Neuronal stem cell (in vitro differentiated cells): ENCODE data around the gene SORCS3.

Experiments used
- DNase-seq: peaks from one replicate; pipeline ENCODE4 v3.0.0-alpha.2; 2013; ENCODE audit warnings: low spot score
- H2AFZ ChIP-seq: one replicate; pipeline ENCODE4 v1.6.1; 2013; ENCODE audit warnings: mild to moderate bottlenecking, low read length, inconsistent platforms
- H2AK5ac ChIP-seq: 2 replicates; pipeline ENCODE4 v1.6.1; 2013; ENCODE audit warnings: low read depth, mild to moderate bottlenecking, inconsistent platforms, low read length, moderate library complexity, mixed read lengths
- H2BK120ac ChIP-seq: 2 replicates; pipeline ENCODE4 v1.6.1; 2013; ENCODE audit warnings: low read depth, mild to moderate bottlenecking, inconsistent platforms, low read length, moderate library complexity, mixed read lengths
- H2BK12ac ChIP-seq: one replicate; pipeline ENCODE4 v1.6.1; 2013; ENCODE audit warnings: low read length, inconsistent platforms
- H2BK15ac ChIP-seq: 2 replicates; pipeline ENCODE4 v1.6.1; 2013; ENCODE audit warnings: mild to moderate bottlenecking, low read length, inconsistent platforms, mixed read lengths
- H2BK5ac ChIP-seq: one replicate; pipeline ENCODE4 v1.6.1; 2013; ENCODE audit warnings: inconsistent platforms, mild to moderate bottlenecking, low read length, moderate library complexity
- H3K14ac ChIP-seq: one replicate; pipeline ENCODE4 v1.6.1; 2013; ENCODE audit warnings: low read length, inconsistent platforms
- H3K18ac ChIP-seq: 2 replicates; pipeline ENCODE4 v1.6.1; 2013; ENCODE audit warnings: low read length, inconsistent platforms
- H3K23ac ChIP-seq: 2 replicates; pipeline ENCODE4 v1.6.1; 2013; ENCODE audit warnings: low read depth, mild to moderate bottlenecking, mixed read lengths, low read length, inconsistent platforms; ENCODE audit not compliant: poor library complexity
- H3K27ac ChIP-seq: replicated peaks from 3 replicates; pipeline ENCODE4 v1.5.1; 2013; ENCODE audit warnings: low read length, inconsistent platforms
- H3K27me3 ChIP-seq, 3 experiments: 2 replicates each; pipeline ENCODE4 v1.6.1; 2013; ENCODE audit warnings: low read length in 3 of 3, mild to moderate bottlenecking in 2 of 3, inconsistent platforms in 1 of 3, low read depth in 1 of 3, mixed read lengths in 1 of 3, moderate library complexity in 1 of 3; ENCODE audit not compliant: control insufficient read depth in 3 of 3, insufficient read depth in 3 of 3
- H3K36me3 ChIP-seq, 2 donors: replicated peaks in 1 of 2; 2 replicates each; pipeline ENCODE4 v1.6.1; 2013; ENCODE audit warnings: low read length in 2 of 2; ENCODE audit not compliant: control insufficient read depth in 2 of 2, insufficient read depth in 2 of 2
- H3K4ac ChIP-seq: 2 replicates; pipeline ENCODE4 v1.6.1; 2013; ENCODE audit warnings: inconsistent platforms, mild to moderate bottlenecking, low read length, moderate library complexity
- H3K4me1 ChIP-seq, 2 donors: 1 replicate in 1 of 2; 2 replicates in 1 of 2; pipeline ENCODE4 v1.6.1; 2013; ENCODE audit warnings: low read length in 2 of 2, low read depth in 1 of 2; ENCODE audit not compliant: control insufficient read depth in 2 of 2, insufficient read depth in 1 of 2
- H3K4me2 ChIP-seq: one replicate; pipeline ENCODE4 v1.6.1; 2013; ENCODE audit warnings: mild to moderate bottlenecking, low read length, inconsistent platforms; ENCODE audit not compliant: insufficient read depth, poor library complexity, severe bottlenecking
- H3K4me3 ChIP-seq, 2 donors: 2 replicates each; pipeline ENCODE4 v1.5.1; 2013; ENCODE audit warnings: low read length in 2 of 2, mild to moderate bottlenecking in 2 of 2, inconsistent platforms in 1 of 2, moderate library complexity in 1 of 2
- H3K79me1 ChIP-seq: one replicate; pipeline ENCODE4 v1.6.1; 2013; ENCODE audit warnings: low read depth, mild to moderate bottlenecking, inconsistent platforms, low read length, moderate library complexity
- H3K9ac ChIP-seq: one replicate; pipeline ENCODE4 v1.6.1; 2013; ENCODE audit warnings: mild to moderate bottlenecking, low read depth, low read length, inconsistent platforms; ENCODE audit not compliant: poor library complexity
- H3K9me3 ChIP-seq, 2 donors: replicated peaks in 1 of 2; 2 replicates each; pipeline versions ENCODE3 to v1.6.1; 2013; ENCODE audit warnings: low read length in 2 of 2, mild to moderate bottlenecking in 2 of 2, inconsistent platforms in 1 of 2, low read depth in 1 of 2, mixed read lengths in 1 of 2, moderate library complexity in 1 of 2; ENCODE audit not compliant: control insufficient read depth in 2 of 2, insufficient read depth in 1 of 2
- H4K8ac ChIP-seq: one replicate; pipeline ENCODE4 v1.6.1; 2013; ENCODE audit warnings: low read depth, mild to moderate bottlenecking, inconsistent platforms, low read length, moderate library complexity
- H4K91ac ChIP-seq: one replicate; pipeline ENCODE4 v1.6.1; 2013; ENCODE audit warnings: low read length, low read depth, mild to moderate bottlenecking, inconsistent platforms; ENCODE audit not compliant: poor library complexity
- WGBS, 2 donors: extraction: QIAGEN DNeasy Blood & Tissue Kit; methylation state at CpG; one replicate each; pipeline ENCODE4 v1.1.7; 2013; ENCODE audit warnings: missing lambda C conversion rate in 2 of 2, mixed read lengths in 1 of 2; ENCODE audit not compliant: insufficient read length in 2 of 2, insufficient replicate concordance in 1 of 2; ENCODE audit errors: extremely low coverage in 2 of 2; 5-methylcytosine and 5-hydroxymethylcytosine counted together

SORCS3 gene

GRCh38 chr10:105025092-105025491 lies 384.0 kb downstream of the SORCS3 start:
- H3K18ac ChIP-seq = no peak overlapping the region
- H2BK12ac ChIP-seq = no peak overlapping the region
- H3K14ac ChIP-seq = no peak overlapping the region
- H3K23ac ChIP-seq = no peak overlapping the region
- H3K9me3 ChIP-seq = no peaks in the 10 kb centered on the region
- no peak overlapping the region for H3K4ac ChIP-seq
- no peak overlapping the region for H2AFZ ChIP-seq
- no peak overlapping the region for H4K91ac ChIP-seq
- no peaks in the 10 kb centered on the region for H3K27me3 ChIP-seq
- H3K9ac ChIP-seq = no peak overlapping the region
- H3K4me3 ChIP-seq = no peak overlapping the region
- H3K4me2 ChIP-seq = no peak overlapping the region
- H3K79me1 ChIP-seq = no peaks in the 10 kb centered on the region
- no peak for DNase-seq
- H2BK15ac ChIP-seq = no peak overlapping the region
- H3K4me1 ChIP-seq = peaks cover 0 to 10% of the 10 kb centered on the region in 2 donors
- no peak overlapping the region for H4K8ac ChIP-seq
- no peak overlapping the region for H2AK5ac ChIP-seq
- H2BK5ac ChIP-seq = no peak overlapping the region
- no peaks in the 10 kb centered on the region for H3K36me3 ChIP-seq
- no peak overlapping the region for H3K27ac ChIP-seq
- no CpG with 5 or more reads among the region's 1 CpG for WGBS, 2 donors
- H2BK120ac ChIP-seq = no peak overlapping the region

- H3K18ac ChIP-seq = no peak overlapping the region
- H2AK5ac ChIP-seq = no peak overlapping the region
- H2BK5ac ChIP-seq = no peak overlapping the region
- no peak overlapping the region for H2BK120ac ChIP-seq
- H3K4ac ChIP-seq = no peak overlapping the region
- DNase-seq = no peak
- no peak overlapping the region for H4K8ac ChIP-seq
- no peaks in the 10 kb centered on the region for H3K36me3 ChIP-seq
- H3K4me3 ChIP-seq = no peak overlapping the region
- H3K14ac ChIP-seq = no peak overlapping the region
- H4K91ac ChIP-seq = no peak overlapping the region
- WGBS, 2 donors = no CpG with 5 or more reads among the region's 5 CpGs
- H3K27me3 ChIP-seq = no peaks in the 10 kb centered on the region
- H3K79me1 ChIP-seq = no peaks in the 10 kb centered on the region
- H3K9ac ChIP-seq = no peak overlapping the region
- H2BK12ac ChIP-seq = no peak overlapping the region
- H3K4me1 ChIP-seq = peaks cover 0 to 10% of the 10 kb centered on the region in 2 donors
- no peak overlapping the region for H2AFZ ChIP-seq
- H2BK15ac ChIP-seq = no peak overlapping the region
- H3K4me2 ChIP-seq = no peak overlapping the region
- H3K23ac ChIP-seq = no peak overlapping the region
- H3K27ac ChIP-seq = no peak overlapping the region
- H3K9me3 ChIP-seq = no peaks in the 10 kb centered on the region
Measured at GRCh38 chr10:105026566-105026965, 385.5 kb downstream of the SORCS3 start.

GRCh38 chr10:105029286-105029685 lies 388.2 kb downstream of the SORCS3 start:
- Histone ChIP-seq H3K4me1 (peaks cover 0 to 2% of the 10 kb centered on the region in 2 donors), H3K18ac (no peak overlapping the region), H2AK5ac (no peak overlapping the region), H2AFZ (no peak overlapping the region), H2BK12ac (no peak overlapping the region), H2BK120ac (no peak overlapping the region), H3K23ac (no peak overlapping the region), H3K4ac (no peak overlapping the region), H3K4me2 (no peak overlapping the region), H3K9me3 (no peaks in the 10 kb centered on the region), H3K4me3 (no peak overlapping the region), H4K8ac (no peak overlapping the region), H3K36me3 (no peaks in the 10 kb centered on the region), H3K14ac (no peak overlapping the region), H2BK15ac (no peak overlapping the region), H3K79me1 (no peaks in the 10 kb centered on the region), H3K9ac (no peak overlapping the region), H2BK5ac (no peak overlapping the region), H3K27ac (no peak overlapping the region), H4K91ac (no peak overlapping the region), H3K27me3 (no peaks in the 10 kb centered on the region)
- WGBS, 2 donors = no CpG with 5 or more reads among the region's 1 CpG
- DNase-seq = no peak

GRCh38 chr10:105037022-105037421 lies 395.9 kb downstream of the SORCS3 start:
- H3K23ac ChIP-seq = no peak overlapping the region
- no peak for DNase-seq

More at GRCh38 chr10:105037022-105037421, 395.9 kb downstream of the SORCS3 start:
- H3K4me2 ChIP-seq = no peak overlapping the region
- H2AFZ ChIP-seq = no peak overlapping the region
- no peak overlapping the region for H3K9ac ChIP-seq
- no peak overlapping the region for H3K27ac ChIP-seq
- no peak overlapping the region for H3K18ac ChIP-seq
- no peaks in the 10 kb centered on the region for H3K4me1 ChIP-seq
- no peak overlapping the region for H3K14ac ChIP-seq
- no peak overlapping the region for H3K4ac ChIP-seq
- no peak overlapping the region for H2BK5ac ChIP-seq
- H2BK15ac ChIP-seq = no peak overlapping the region
- no peak overlapping the region for H4K91ac ChIP-seq
- no peak overlapping the region for H2BK12ac ChIP-seq
- H2AK5ac ChIP-seq = no peak overlapping the region
- no peaks in the 10 kb centered on the region for H3K27me3 ChIP-seq
- no peak overlapping the region for H2BK120ac ChIP-seq
- no peaks in the 10 kb centered on the region for H3K36me3 ChIP-seq
- no peaks in the 10 kb centered on the region for H3K79me1 ChIP-seq
- H4K8ac ChIP-seq = no peak overlapping the region
- H3K4me3 ChIP-seq = no peak overlapping the region
- no peaks in the 10 kb centered on the region for H3K9me3 ChIP-seq
